ENCODE measurements around the gene LRRFIP2. TPM values are rescaled to one million over a fixed set of nuclear protein-coding genes. Genes with fewer than 3 reads are reported as not detected.
A peak's percentile ranks its signal among the peaks of the same experiment; 100 is the strongest.

LRRFIP2 gene
- total RNA-seq, 4 donors from 2014 or later: 48.9 to 64.8 (median 62.7) TPM

- WGBS, 2 donors: 90 to 97% methylated on average over 3 of the region's 3 CpGs
- H3K4me3 ChIP-seq: no peak overlapping the region
- H3K9me3 ChIP-seq: no peaks in the 10 kb centered on the region
- H3K27me3 ChIP-seq: no peaks in the 10 kb centered on the region
- no peak for DNase-seq (ENCODE audit: low spot score in 2 of 2)
- peaks cover 0 to 10% (median 0%) of the 10 kb centered on the region in 4 donors for H3K4me1 ChIP-seq
- TF ChIP-seq CTCF (IDR thresholded peaks at IDR 0.05) (no peak), POLR2A (IDR thresholded peaks at IDR 0.05) (no peak), EP300 (IDR thresholded peaks at IDR 0.05) (no peak)
- peaks cover 0 to 97% (median 7%) of the 10 kb centered on the region in 3 donors for H3K36me3 ChIP-seq
- H3K27ac ChIP-seq: no peak overlapping the region
Observed at GRCh38 chr3:37025561-37026335, 148.6 kb downstream of the LRRFIP2 start.

- H3K4me3 ChIP-seq: no peak overlapping the region
- H3K9me3 ChIP-seq: no peaks in the 10 kb centered on the region
- 89 to 90% methylated on average over 3 of the region's 3 CpGs for WGBS, 2 donors
- no peak overlapping the region for H3K27ac ChIP-seq
- H3K27me3 ChIP-seq: no peaks in the 10 kb centered on the region
- H3K4me1 ChIP-seq: peaks cover 0 to 2% (median 0%) of the 10 kb centered on the region in 4 donors
- peaks cover 0 to 99% (median 15%) of the 10 kb centered on the region in 3 donors for H3K36me3 ChIP-seq
- TF ChIP-seq POLR2A (IDR thresholded peaks at IDR 0.05): no peak
- no peak for TF ChIP-seq CTCF (IDR thresholded peaks at IDR 0.05)
- no peak for TF ChIP-seq EP300 (IDR thresholded peaks at IDR 0.05)
- no peak for DNase-seq (ENCODE audit: low spot score in 2 of 2)
Observed at GRCh38 chr3:37024820-37025405, 149.5 kb downstream of the LRRFIP2 start.

- Histone ChIP-seq H3K36me3 (peaks cover 0 to 99% (median 15%) of the 10 kb centered on the region in 3 donors), H3K27ac (no peak overlapping the region), H3K27me3 (no peaks in the 10 kb centered on the region), H3K9me3 (no peaks in the 10 kb centered on the region), H3K4me3 (no peak overlapping the region), H3K4me1 (no peaks in the 10 kb centered on the region)
- 93 to 94% methylated on average over 2 of the region's 2 CpGs for WGBS, 2 donors
- no peak for DNase-seq (ENCODE audit: low spot score in 2 of 2)
- TF ChIP-seq EP300 (IDR thresholded peaks at IDR 0.05): no peak
- TF ChIP-seq POLR2A (IDR thresholded peaks at IDR 0.05): no peak
- peak in 2 of 5 experiments; percentile 18 to 31 for TF ChIP-seq CTCF (IDR thresholded peaks at IDR 0.05)
Observed at GRCh38 chr3:37024092-37024491, 150.3 kb downstream of the LRRFIP2 start.

GRCh38 chr3:37017683-37018082 lies 156.7 kb downstream of the LRRFIP2 start:
- Histone ChIP-seq H3K9me3 (no peaks in the 10 kb centered on the region), H3K4me1 (no peaks in the 10 kb centered on the region), H3K27ac (no peak overlapping the region), H3K36me3 (peaks cover 2 to 98% (median 20%) of the 10 kb centered on the region in 3 donors), H3K4me3 (no peak overlapping the region), H3K27me3 (no peaks in the 10 kb centered on the region)
- 95 to 97% methylated on average over 3 of the region's 3 CpGs for WGBS, 2 donors
- no peak for DNase-seq (ENCODE audit: low spot score in 2 of 2)
- no peak for TF ChIP-seq CTCF (IDR thresholded peaks at IDR 0.05)

GRCh38 chr3:37016903-37017302 lies 157.5 kb downstream of the LRRFIP2 start:
- TF ChIP-seq POLR2A (IDR thresholded peaks at IDR 0.05): no peak
- TF ChIP-seq EP300 (IDR thresholded peaks at IDR 0.05): no peak
- no peak for TF ChIP-seq CTCF (IDR thresholded peaks at IDR 0.05)
- Histone ChIP-seq H3K4me1 (no peaks in the 10 kb centered on the region), H3K4me3 (no peak overlapping the region), H3K27me3 (no peaks in the 10 kb centered on the region), H3K27ac (no peak overlapping the region), H3K36me3 (peaks cover 2 to 98% (median 20%) of the 10 kb centered on the region in 3 donors), H3K9me3 (no peaks in the 10 kb centered on the region)
- 94 to 96% methylated on average over 8 of the region's 8 CpGs for WGBS, 2 donors
- DNase-seq (ENCODE audit: low spot score in 2 of 2): no peak
